T-helper 2 cell (primary cell): ENCODE data around the gene FBXO39.
"Not testable (repeated sequence)": the region's sequence is repeated elsewhere in the genome, so short reads cannot be mapped to it uniquely, and the experiment has no call there.

ENCODE experiments used
- DNase-seq, 5 experiments: peaks; one replicate each; pipeline versions ENCODE4 v3.0.0 to v3.0.0-alpha.2; 2012 to 2022
- total RNA-seq, 2 donors: gene quantifications; one replicate each; lab custom pipeline; 2026; lab: John Stamatoyannopoulos, UW

Gene FBXO39
- total RNA-seq, result 0 to 0.40 reads per million in 2 donors

DNA sequence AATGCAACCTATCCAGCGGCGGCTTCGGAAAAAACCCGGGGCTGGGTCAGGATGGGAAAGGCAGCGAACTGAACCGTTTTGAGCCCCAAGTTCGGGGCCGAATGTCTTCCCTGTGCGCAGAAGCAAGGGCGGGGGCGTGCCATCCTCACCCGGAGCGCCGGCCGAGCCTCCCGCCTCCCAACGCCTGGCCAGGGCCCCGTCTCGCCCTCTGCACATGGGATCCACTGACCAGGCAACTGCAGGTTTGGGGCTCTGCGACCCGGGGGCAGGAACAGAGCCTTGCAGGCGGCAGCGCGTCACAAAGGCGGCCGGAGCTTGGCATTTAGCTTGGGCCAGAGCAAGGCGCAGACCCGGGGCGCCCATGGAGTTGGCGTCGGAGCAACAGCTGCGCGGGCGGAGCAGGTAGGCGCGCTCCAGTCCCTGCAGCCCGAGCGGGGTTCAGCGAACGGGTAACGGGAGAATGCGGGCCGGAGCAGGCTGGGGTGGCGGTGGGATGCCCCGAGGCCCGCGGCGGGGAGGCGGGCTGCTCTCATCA lies at the start of gene FBXO39:
TSS of gene FBXO39 (plus strand) at position 345 of the 535 bp plus-strand sequence. CDS start 3,654 bp downstream, outside the sequence.
- DNase-seq, result no peak

- DNase-seq, result no peak
Observed at GRCh38 chr17:6729531-6729930, 46.5 kb upstream of the FBXO39 start.

GRCh38 chr17:6746665-6747064 lies 29.4 kb upstream of the FBXO39 start:
- DNase-seq, result not testable (repeated sequence)

DNA sequence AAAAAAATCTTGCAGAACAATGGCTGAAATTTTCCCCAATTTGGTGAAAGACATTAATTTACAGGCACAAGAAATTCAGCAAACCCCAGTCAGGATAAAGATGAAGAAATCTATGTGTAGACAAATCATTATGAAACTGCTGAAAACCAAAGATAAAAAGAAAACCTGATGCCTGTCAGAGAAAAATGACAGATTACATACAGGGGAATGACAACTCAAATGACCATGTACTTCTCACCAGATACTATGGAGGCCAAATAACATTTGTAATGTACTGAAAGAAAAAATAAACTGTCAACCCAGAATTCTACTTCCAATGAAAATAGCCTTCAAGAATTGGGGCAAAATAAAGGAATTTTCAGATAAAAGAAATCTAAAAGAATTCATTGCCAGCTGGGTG lies 27.4 kb upstream of the FBXO39 start:
- no peak for DNase-seq

- no peak for DNase-seq
Observed at GRCh38 chr17:6749519-6749918, 26.5 kb upstream of the FBXO39 start.

- DNase-seq, result no peak
Observed at GRCh38 chr17:6752068-6752909, 23.7 kb upstream of the FBXO39 start.

DNA sequence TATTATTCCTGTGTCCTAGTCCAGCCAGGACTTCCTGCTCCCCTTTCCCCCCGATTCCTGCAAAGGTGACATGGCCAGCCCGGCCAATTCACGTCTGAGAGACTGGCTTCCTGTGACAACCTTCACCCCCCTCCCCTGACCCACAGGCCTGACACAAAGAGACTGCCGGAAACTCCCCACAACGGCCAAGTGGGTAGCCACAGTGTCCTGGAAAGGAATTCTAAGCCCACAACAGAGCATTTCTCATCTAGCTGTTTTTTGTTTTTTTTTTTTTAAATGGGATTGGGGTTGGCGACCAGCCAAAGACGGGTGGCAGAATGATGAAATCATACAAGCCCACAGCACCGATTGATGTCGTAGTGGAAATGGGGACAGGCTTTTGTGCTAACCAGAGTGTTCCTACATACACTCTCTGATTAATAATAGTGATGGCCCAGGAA lies 23.0 kb upstream of the FBXO39 start:
- DNase-seq, result peak in 3 of 5 experiments; percentile 7 to 65 (median 30)

- no peak for DNase-seq
Observed at GRCh38 chr17:6753546-6753945, 22.5 kb upstream of the FBXO39 start.

DNA sequence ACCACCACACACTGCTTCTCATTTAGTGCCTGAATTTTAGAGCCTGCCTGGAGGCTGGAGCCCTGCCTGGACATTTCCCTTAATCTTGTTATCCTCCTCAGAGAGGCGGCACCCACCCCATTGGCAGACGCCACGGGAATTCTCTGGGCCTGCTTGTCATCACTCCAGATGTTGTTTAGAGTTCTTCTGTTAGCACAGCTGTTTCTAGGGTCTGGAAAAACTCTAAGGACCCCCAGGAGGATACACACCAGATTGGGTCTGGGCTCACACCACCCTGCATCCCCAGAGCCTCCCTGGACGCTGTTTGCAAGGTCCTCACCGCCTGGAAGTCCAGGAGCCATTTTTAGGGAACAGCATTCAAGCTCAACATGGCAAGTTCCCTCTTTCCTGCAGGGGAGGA lies 20.7 kb upstream of the FBXO39 start:
- no peak for DNase-seq

- peak in 3 of 5 experiments; percentile 3 to 74 (median 46) for DNase-seq
Observed at GRCh38 chr17:6755731-6756184, 20.3 kb upstream of the FBXO39 start, which contains the start of gene XAF1. XAF1 (plus strand) TSS chr17:6756046; CDS start chr17:6756079, 33 bp downstream.

DNA sequence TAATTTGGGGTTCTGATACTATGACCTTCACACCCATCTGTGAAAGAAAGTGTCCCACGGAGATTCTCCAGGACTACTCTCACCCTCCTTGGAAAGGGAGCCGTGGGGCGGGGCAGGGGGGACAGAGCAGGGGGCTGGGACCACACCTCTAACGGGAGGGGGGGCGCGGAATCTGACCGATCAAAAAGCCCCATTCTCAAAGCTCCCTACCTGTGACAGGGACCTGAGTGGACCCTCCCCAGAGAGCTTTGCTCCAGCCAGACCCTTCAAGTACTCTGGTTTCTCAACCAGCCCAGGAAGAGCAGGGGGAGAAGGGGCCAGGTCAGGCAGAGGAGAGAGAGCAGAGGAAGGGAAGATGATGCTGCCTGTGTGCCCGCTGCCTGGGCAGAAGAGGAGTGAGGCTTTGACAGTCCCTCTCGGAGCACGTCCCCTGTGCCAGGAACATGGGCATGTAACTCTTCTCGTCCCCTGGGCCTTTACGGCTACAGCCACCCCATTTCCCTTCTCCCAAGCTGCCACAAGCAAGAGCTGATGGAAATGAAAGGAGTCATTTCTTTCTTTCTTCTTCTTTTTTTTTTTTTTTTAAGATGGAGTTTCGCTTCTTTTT lies 19.5 kb upstream of the FBXO39 start:
- peak in 1 of 5 experiments; percentile 9 for DNase-seq

GRCh38 chr17:6757747-6758146 lies 18.3 kb upstream of the FBXO39 start:
- DNase-seq, result no peak

- no peak for DNase-seq
Observed at GRCh38 chr17:6761779-6762178, 14.2 kb upstream of the FBXO39 start.

DNA sequence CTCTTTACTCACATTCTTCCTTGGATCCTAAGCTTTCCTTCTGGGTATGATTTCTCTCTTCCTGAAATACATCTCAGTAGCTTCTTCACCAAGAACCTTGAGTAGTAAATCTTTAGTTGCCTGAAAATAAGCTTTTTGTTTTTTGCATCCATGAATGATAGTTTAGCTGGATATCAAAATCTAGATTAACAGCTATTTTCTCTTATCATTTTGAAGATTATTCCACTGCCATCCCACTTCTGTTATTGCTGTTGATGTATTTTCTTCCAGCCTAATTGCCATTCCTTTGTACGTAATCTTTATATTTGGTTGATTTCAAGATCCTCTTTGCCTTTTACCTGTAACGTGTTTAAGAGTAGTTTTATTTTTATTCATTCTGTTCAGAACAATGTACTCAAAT lies 7.6 kb upstream of the FBXO39 start:
- DNase-seq, result no peak

DNA sequence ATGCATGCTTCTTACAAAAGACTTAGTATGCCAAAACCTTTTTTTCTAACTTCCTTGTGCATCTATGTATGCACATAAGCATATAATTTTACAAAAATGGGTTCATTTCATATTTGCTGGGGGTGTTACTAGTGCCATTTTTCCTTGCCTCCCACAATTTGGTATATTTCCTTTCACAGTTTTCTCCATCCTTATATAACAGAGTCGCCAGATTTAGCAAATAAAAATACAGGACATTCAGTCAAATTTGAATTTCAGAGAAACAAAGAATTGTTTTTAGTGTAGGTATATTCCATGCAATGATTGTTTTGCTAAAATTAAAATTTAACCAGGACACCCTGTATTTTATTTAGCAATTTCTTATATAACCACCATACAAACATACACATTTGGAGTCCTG lies 4.0 kb upstream of the FBXO39 start:
- no peak for DNase-seq

- not testable (repeated sequence) for DNase-seq
Observed at GRCh38 chr17:6774906-6775305, 1.1 kb upstream of the FBXO39 start.

- no peak for DNase-seq
Observed at GRCh38 chr17:6779411-6779810, 3.4 kb downstream of the FBXO39 start.

DNA sequence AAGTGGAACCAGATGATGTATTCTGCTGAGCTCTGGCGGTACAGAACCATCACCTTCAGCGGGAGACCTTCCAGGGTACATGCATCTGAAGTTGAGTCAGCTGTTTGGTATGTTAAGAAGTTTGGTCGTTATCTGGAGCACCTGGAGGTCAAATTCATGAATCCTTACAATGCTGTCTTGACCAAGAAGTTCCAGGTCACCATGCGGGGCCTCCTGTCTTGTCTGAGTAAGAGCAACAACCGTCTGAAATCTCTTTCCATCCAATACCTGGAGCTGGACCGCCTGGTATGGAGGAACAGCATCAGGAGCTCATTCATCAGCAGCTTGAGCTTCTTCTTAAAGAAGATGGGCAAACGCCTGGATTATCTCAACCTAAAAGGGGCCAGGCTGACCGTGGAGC lies 4.0 kb downstream of the FBXO39 start:
- DNase-seq, result no peak

GRCh38 chr17:6780886-6781285 lies 4.9 kb downstream of the FBXO39 start:
- DNase-seq, result no peak

GRCh38 chr17:6782244-6782643 lies 6.2 kb downstream of the FBXO39 start:
- no peak for DNase-seq

DNA sequence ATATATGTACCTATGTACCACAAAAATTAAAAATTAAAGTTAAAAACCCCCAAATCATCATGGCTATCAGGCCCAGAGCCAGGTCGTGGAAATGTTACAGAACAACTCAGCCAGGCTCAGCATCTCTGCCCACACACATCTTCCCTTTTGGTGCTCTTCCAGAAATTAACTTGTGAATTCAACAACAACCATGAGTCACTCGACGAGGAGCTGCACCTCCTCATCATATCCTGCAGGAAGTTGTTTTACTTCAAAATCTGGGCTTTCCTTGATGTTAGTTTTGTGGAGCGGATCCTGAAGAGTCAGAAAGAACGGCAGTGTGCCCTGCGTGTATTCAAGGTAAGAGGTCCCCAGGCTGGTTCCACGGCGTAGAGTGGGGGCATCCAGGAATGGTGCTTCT lies 10.6 kb downstream of the FBXO39 start:
- DNase-seq, result no peak

GRCh38 chr17:6787081-6787693 lies 11.2 kb downstream of the FBXO39 start:
- no peak for DNase-seq

GRCh38 chr17:6789146-6789545 lies 13.1 kb downstream of the FBXO39 start:
- DNase-seq, result no peak
